K562 (cell line): ENCODE data around the gene MACF1. TPM values are rescaled to one million over a fixed set of nuclear protein-coding genes. Genes with fewer than 3 reads are reported as not detected.

Source experiments
- ARID2 ChIP-seq: fragments of 450-650 bp; IDR thresholded peaks from 2 replicates; pipeline ENCODE4 v1.6.1; 2017; ENCODE audit warnings: antibody characterized with exemption, mild to moderate bottlenecking
- ATF1 ChIP-seq, 2 experiments: fragments of 450-650 bp in 1 of 2; IDR thresholded peaks; 2 replicates each; pipeline ENCODE4 v1.6.1; 2016; ENCODE audit warnings: missing compliant biosample characterization in 1 of 2, missing genetic modification characterization in 1 of 2
- BRD4 ChIP-seq: fragments of 200-600 bp; sonication (generic); IDR thresholded peaks from 2 replicates; pipeline ENCODE4 v1.6.1; 2017; ENCODE audit warnings: inconsistent platforms
- CSDE1 ChIP-seq, 2 experiments: fragments of 450-650 bp; IDR thresholded peaks; 2 replicates each; pipeline ENCODE4 v1.6.1; 2016; ENCODE audit warnings: mild to moderate bottlenecking in 1 of 2
- ELF4 ChIP-seq: fragments of 450-650 bp; formaldehyde crosslinking; IDR thresholded peaks from 2 replicates; pipeline ENCODE4 v1.4.0; 2022; ENCODE audit warnings: missing genetic modification characterization
- FOSL1 ChIP-seq: fragments of 200-800 bp; sonication (Bioruptor generic); conservative IDR thresholded peaks from 2 replicates; pipeline ENCODE4 v1.6.1; 2016; ENCODE audit warnings: missing genetic modification characterization, missing compliant biosample characterization
- GTF2E2 ChIP-seq: fragments of 200-800 bp; sonication (Bioruptor generic); IDR thresholded peaks from 2 replicates; pipeline ENCODE4 v1.6.1; 2016; ENCODE audit warnings: missing genetic modification characterization, missing compliant biosample characterization
- MAFG ChIP-seq: fragments of 450-650 bp; conservative IDR thresholded peaks from 2 replicates; pipeline ENCODE4 v1.6.1; 2016; ENCODE audit warnings: missing genetic modification characterization, missing compliant biosample characterization
- NFRKB ChIP-seq: fragments of 450-650 bp; IDR thresholded peaks from 2 replicates; pipeline ENCODE4 v1.6.1; 2016; ENCODE audit warnings: low read depth
- NUFIP1 ChIP-seq: fragments of 450-650 bp; IDR thresholded peaks from 2 replicates; pipeline ENCODE4 v1.6.1; 2018; ENCODE audit not compliant: partially characterized antibody
- PHB2 ChIP-seq: fragments of 450-650 bp; IDR thresholded peaks from 2 replicates; pipeline ENCODE4 v1.6.1; 2017; ENCODE audit warnings: low read depth
- POLR2H ChIP-seq: IDR thresholded peaks from 2 replicates; pipeline ENCODE4 v1.6.1; 2016; ENCODE audit warnings: missing genetic modification characterization, low read depth, mild to moderate bottlenecking, control low read depth, missing compliant biosample characterization, moderate library complexity
- PTBP1 ChIP-seq: fragments of 200-400 bp; formaldehyde crosslinking; IDR thresholded peaks from 2 replicates; pipeline ENCODE4 v1.6.1; 2017; ENCODE audit warnings: low read depth, low read length
- RAD21 ChIP-seq, 2 experiments: fragments of 250-450 bp in 1 of 2; fragments of 450-650 bp in 1 of 2; sonication (Bioruptor Pico) in 1 of 2; formaldehyde crosslinking in 1 of 2; IDR thresholded peaks in 1 of 2; conservative IDR thresholded peaks in 1 of 2; 2 replicates each; pipeline versions ENCODE4 v1.4.0 to v1.8.0; 2020 to 2022; ENCODE audit warnings: mild to moderate bottlenecking in 2 of 2, moderate library complexity in 1 of 2
- RBM14 ChIP-seq: fragments of 200-400 bp; formaldehyde crosslinking; IDR thresholded peaks from 2 replicates; pipeline ENCODE4 v1.6.1; 2018; ENCODE audit warnings: low read depth, mild to moderate bottlenecking, low read length, moderate library complexity, borderline replicate concordance; ENCODE audit not compliant: insufficient read depth
- SMC3 ChIP-seq: conservative IDR thresholded peaks from 2 replicates; pipeline ENCODE4 v1.6.1; 2011; ENCODE audit warnings: low read depth, low read length, improper control_type of control experiment; ENCODE audit not compliant: insufficient read depth
- ZEB2 ChIP-seq: fragments of 450-650 bp; IDR thresholded peaks from 2 replicates; pipeline ENCODE4 v1.6.1; 2016
- ZFPM2 ChIP-seq: fragments of 250-450 bp; sonication (Bioruptor Pico); IDR thresholded peaks from 2 replicates; pipeline ENCODE4 v1.5.1; 2022; ENCODE audit warnings: mild to moderate bottlenecking
- ZNF121 ChIP-seq: sonication (generic); formaldehyde crosslinking; conservative IDR thresholded peaks from 2 replicates; pipeline ENCODE4 v1.8.0; 2022; ENCODE audit warnings: missing genetic modification reagents
- ZNF785 ChIP-seq: fragments of 250-450 bp; sonication (Bioruptor Pico); IDR thresholded peaks from 2 replicates; pipeline ENCODE4 v1.4.0; 2020; ENCODE audit warnings: mild to moderate bottlenecking
- ZSCAN29 ChIP-seq: fragments of 450-650 bp; IDR thresholded peaks from 2 replicates; pipeline ENCODE4 v1.6.1; 2017
- polyA plus RNA-seq, 8 experiments: library from polyadenylated mRNA; depleted of rRNA in 4 of 8; stranded (reverse) in 5 of 8; unstranded in 3 of 8; fragments of >200 nt; fragmentation: Nextera tagmentation in 2 of 8; fragmentation: Illumina TruSeq in 1 of 8; extraction: Ambion mirVana in 2 of 8; extraction: Trizol in 1 of 8; gene quantifications; 2 replicates each; pipeline versions ENCODE4 v1.2.1 to v1.2.3, GENCODE V29; 2011 to 2014; ENCODE audit warnings: inconsistent platforms in 1 of 8, missing spikeins in 1 of 8
- total RNA-seq, 7 experiments: library from RNA; depleted of rRNA in 6 of 7; stranded (reverse); fragments of >200 nt in 6 of 7; fragmentation: Illumina TruSeq in 2 of 7; extraction: Trizol in 2 of 7; gene quantifications; 2 replicates each; pipeline versions ENCODE4 v1.2.1 to v1.2.3, GENCODE V29; 2011 to 2021; ENCODE audit warnings: low replicate concordance in 1 of 7
- TF ChIP-seq, protein P1 (sequence below), 2 experiments: fragments of 450-650 bp; conservative IDR thresholded peaks; 2 replicates each; pipeline ENCODE4 v1.6.1; 2017; ENCODE audit warnings: mild to moderate bottlenecking in 2 of 2, moderate library complexity in 2 of 2
- TF ChIP-seq, protein P2 (sequence below), 3 experiments: fragments of 200-800 bp in 1 of 3; fragments of 250-450 bp in 1 of 3; fragments of 450-650 bp in 1 of 3; sonication (Bioruptor Pico) in 1 of 3; sonication (Bioruptor generic) in 1 of 3; formaldehyde crosslinking in 1 of 3; IDR thresholded peaks; 2 replicates each; pipeline versions ENCODE4 v1.6.1 to v1.8.0; 2016 to 2022; ENCODE audit warnings: mild to moderate bottlenecking in 2 of 3, missing genetic modification characterization in 2 of 3, missing compliant biosample characterization in 1 of 3, moderate library complexity in 1 of 3
- TF ChIP-seq, protein P3 (sequence below): fragments of 250-450 bp; sonication (Bioruptor Pico); IDR thresholded peaks from 2 replicates; pipeline ENCODE4 v1.8.0; 2022; ENCODE audit warnings: moderate library complexity, mild to moderate bottlenecking, inconsistent platforms

The MACF1 gene
- total and polyA plus RNA-seq, 9 of the 15 experiments (the other 6 are each of a cell fraction or from before 2014, with no cell fraction given), result 13.2 to 232 (median 112) TPM

DNA sequence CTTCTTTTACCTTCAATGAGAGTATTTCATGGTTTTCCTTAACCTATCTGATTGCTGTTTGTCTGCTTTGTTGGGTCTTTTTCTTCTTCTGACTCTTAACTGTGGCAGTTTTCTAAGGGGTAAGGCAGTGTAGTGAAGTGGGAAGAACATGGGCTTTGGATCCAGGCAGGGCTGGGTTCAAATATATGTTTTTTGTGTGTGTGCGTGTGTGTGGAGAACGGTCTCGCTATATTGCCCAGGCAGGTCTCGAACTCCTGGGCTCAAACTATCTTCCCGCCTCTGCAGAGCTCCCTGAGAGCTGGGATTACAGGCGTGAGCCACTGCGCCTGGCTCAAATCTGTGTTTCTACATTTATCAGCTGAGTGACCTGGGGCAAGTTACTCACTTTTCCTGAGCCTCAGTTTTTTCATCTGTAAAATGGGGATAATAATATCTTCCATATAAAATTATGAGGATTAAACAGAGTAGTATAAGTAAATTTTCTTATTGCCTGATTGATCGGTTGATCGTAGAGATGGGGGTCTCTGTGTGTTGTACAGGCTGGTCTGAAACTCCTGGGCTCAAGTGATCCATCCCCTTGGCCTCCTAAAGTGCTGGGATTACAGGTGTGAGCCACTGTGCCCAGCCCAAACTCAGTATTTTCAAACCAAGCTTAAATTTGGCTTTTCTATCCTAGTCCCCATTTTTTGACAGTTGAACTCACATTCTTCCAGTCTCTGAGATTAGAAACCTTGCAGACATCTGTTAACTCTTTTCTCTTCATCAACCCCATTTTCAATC is 36.0 kb upstream of the MACF1 start (continued):
- TF ChIP-seq PTBP1 (peak; percentile 80; the same call in 1 of the 2 replicates), ZFPM2 (CRISPR knock-in tag) (no peak), ARID2 (peak; percentile 51; the same call in 1 of the 2 replicates), CSDE1 (IDR thresholded peaks at IDR 0.05) (peak in 1 of 2 experiments; percentile 22; a peak in 1 of 4 replicates), ELF4 (no peak), ZNF785 (CRISPR knock-in tag) (no peak), NFRKB (peak; percentile 45; the same call in 1 of the 2 replicates), ZSCAN29 (no peak), MAFG (no peak), GTF2E2 (0 out of 2 replicates have a peak, but pooled peaks have one; percentile 39), POLR2H (tag) (no peak), ATF1 (CRISPR knock-in tag; IDR thresholded peaks at IDR 0.05) (no peak), ATF1 (tag; IDR thresholded peaks at IDR 0.05) (no peak), PHB2 (no peak), RAD21 (CRISPR knock-in tag; conservative IDR thresholded peaks at IDR 0.05 in 1 of 2, IDR thresholded peaks at IDR 0.05 in 1 of 2) (no peak), BRD4 (peak; percentile 62; the same call in 1 of the 2 replicates), ZEB2 (no peak), RBM14 (no peak), NUFIP1 (peak; percentile 16), ZNF121 (peak; percentile 76), SMC3 (no peak), FOSL1 (tag) (peak; percentile 1; the same call in 1 of the 2 replicates)
- TF ChIP-seq, protein P1, sequence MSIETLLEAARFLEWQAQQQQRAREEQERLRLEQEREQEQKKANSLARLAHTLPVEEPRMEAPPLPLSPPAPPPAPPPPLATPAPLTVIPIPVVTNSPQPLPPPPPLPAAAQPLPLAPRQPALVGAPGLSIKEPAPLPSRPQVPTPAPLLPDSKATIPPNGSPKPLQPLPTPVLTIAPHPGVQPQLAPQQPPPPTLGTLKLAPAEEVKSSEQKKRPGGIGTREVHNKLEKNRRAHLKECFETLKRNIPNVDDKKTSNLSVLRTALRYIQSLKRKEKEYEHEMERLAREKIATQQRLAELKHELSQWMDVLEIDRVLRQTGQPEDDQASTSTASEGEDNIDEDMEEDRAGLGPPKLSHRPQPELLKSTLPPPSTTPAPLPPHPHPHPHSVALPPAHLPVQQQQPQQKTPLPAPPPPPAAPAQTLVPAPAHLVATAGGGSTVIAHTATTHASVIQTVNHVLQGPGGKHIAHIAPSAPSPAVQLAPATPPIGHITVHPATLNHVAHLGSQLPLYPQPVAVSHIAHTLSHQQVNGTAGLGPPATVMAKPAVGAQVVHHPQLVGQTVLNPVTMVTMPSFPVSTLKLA (conservative IDR thresholded peaks at IDR 0.05), result no peak
- TF ChIP-seq, protein P2, sequence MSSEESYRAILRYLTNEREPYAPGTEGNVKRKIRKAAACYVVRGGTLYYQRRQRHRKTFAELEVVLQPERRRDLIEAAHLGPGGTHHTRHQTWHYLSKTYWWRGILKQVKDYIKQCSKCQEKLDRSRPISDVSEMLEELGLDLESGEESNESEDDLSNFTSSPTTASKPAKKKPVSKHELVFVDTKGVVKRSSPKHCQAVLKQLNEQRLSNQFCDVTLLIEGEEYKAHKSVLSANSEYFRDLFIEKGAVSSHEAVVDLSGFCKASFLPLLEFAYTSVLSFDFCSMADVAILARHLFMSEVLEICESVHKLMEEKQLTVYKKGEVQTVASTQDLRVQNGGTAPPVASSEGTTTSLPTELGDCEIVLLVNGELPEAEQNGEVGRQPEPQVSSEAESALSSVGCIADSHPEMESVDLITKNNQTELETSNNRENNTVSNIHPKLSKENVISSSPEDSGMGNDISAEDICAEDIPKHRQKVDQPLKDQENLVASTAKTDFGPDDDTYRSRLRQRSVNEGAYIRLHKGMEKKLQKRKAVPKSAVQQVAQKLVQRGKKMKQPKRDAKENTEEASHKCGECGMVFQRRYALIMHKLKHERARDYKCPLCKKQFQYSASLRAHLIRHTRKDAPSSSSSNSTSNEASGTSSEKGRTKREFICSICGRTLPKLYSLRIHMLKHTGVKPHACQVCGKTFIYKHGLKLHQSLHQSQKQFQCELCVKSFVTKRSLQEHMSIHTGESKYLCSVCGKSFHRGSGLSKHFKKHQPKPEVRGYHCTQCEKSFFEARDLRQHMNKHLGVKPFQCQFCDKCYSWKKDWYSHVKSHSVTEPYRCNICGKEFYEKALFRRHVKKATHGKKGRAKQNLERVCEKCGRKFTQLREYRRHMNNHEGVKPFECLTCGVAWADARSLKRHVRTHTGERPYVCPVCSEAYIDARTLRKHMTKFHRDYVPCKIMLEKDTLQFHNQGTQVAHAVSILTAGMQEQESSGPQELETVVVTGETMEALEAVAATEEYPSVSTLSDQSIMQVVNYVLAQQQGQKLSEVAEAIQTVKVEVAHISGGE (CRISPR knock-in tag; IDR thresholded peaks at IDR 0.05), result 0 out of 6 replicates have a peak, but pooled peaks of 1 of the 3 experiments have one; percentile 13
- TF ChIP-seq, protein P3, sequence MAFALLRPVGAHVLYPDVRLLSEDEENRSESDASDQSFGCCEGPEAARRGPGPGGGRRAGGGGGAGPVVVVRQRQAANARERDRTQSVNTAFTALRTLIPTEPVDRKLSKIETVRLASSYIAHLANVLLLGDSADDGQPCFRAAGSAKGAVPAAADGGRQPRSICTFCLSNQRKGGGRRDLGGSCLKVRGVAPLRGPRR (CRISPR knock-in tag), result no peak
